ENCODE measurements around the gene LIN7A. TPM values are rescaled to one million over a fixed set of nuclear protein-coding genes. Genes with fewer than 3 reads are reported as not detected.

The LIN7A gene
- total and polyA plus RNA-seq, 2 of the 4 experiments (the other 2 are of a cell fraction), result 10.8 to 24.7 TPM

GRCh38 chr12:80777587-80777986 is 160.1 kb downstream of the LIN7A start:
- Histone ChIP-seq H3K4ac (ENCODE audit: low read depth, low read length) (peak overlapping the region; percentile 93), H3K14ac (replicated peaks; ENCODE audit: low read depth, low read length) (peak overlapping the region; percentile 87), H3K36me3 (ENCODE audit: control insufficient read depth, insufficient read depth, low read length) (no peaks in the 10 kb centered on the region), H3K9me3 (ENCODE audit: control insufficient read depth, insufficient read depth, low read length) (peaks cover 4% of the 10 kb centered on the region), H3K18ac (ENCODE audit: low read depth, low read length) (peak overlapping the region; percentile 97), H3K27ac (ENCODE audit: insufficient read depth, low read length) (peak overlapping the region; percentile 98), H4K91ac (ENCODE audit: insufficient read depth, low read depth, low read length) (peak overlapping the region; percentile 94), H4K8ac (ENCODE audit: low read depth in 2 of 2, low read length in 2 of 2) (peak overlapping the region; percentile 88 to 94), H3K27me3 (ENCODE audit: control insufficient read depth, insufficient read depth, low read length) (no peaks in the 10 kb centered on the region), H2BK15ac (ENCODE audit: low read depth, low read length) (peak overlapping the region; percentile 91), H2BK20ac (ENCODE audit: low read depth, low read length) (peak overlapping the region; percentile 100), H3K56ac (ENCODE audit: extremely low read depth, insufficient read depth, low read length) (peak overlapping the region; percentile 91; the same call in 1 of the 2 replicates), H2AK9ac (replicated peaks; ENCODE audit: low read depth, low read length, poor library complexity) (peak overlapping the region; percentile 29), H2BK120ac (ENCODE audit: low read depth, low read length) (peak overlapping the region; percentile 97), H4K20me1 (ENCODE audit: insufficient read depth, low read length) (no peaks in the 10 kb centered on the region), H2AK5ac (ENCODE audit: low read depth, low read length) (peak overlapping the region; percentile 96), H3K23ac (ENCODE audit: low read depth, low read length) (peak overlapping the region; percentile 96), H3K9ac (ENCODE audit: low read depth, low read length) (no peak overlapping the region), H3K4me1 (ENCODE audit: control insufficient read depth, insufficient read depth, low read length) (peaks cover 2% of the 10 kb centered on the region), H4K5ac (ENCODE audit: low read depth, low read length) (peak overlapping the region; percentile 100), H2BK5ac (ENCODE audit: low read depth, low read length, poor library complexity, severe bottlenecking) (peak overlapping the region; percentile 91), H3K9me1 (ENCODE audit: insufficient read depth, low read length) (peaks cover 3% of the 10 kb centered on the region; the same call in 1 of the 2 replicates), H2AFZ (replicated peaks; ENCODE audit: low read length, poor library complexity) (no peak overlapping the region), H3K4me2 (ENCODE audit: low read depth, low read length) (no peak overlapping the region), H3K4me3 (ENCODE audit: insufficient read depth, low read depth, low read length) (no peak overlapping the region), H3K79me1 (ENCODE audit: low read depth in 1 of 2, low read length in 2 of 2) (no peaks in the 10 kb centered on the region)
- ATAC-seq (ENCODE audit: low read depth) (no peak; the same call in 1 of the 2 replicates), DNase-seq (no peak)
- intact Hi-C loops (cut with micrococcal nuclease) (no loop called here), dilution Hi-C loops (cut with HindIII; ENCODE audit: low sequenced_read_pairs, unreplicated experiment) (no loop called here), in situ Hi-C loops (cut with MboI; ENCODE audit: low sequenced_read_pairs) (loop anchor here (25.0 kb wide), 1 partner anchor 1365 kb away; no protein-coding TSS in a partner anchor)
- BruUV-seq (replicated peaks), result no TSS peak
- no CpG with 5 or more reads among the region's 4 CpGs for WGBS, 2 experiments (ENCODE audit: extremely low coverage in 2 of 2, insufficient read length in 1 of 2)
- ChIA-PET POLR2A (ENCODE audit: unreplicated experiment) (no interaction called here), CTCF (no interaction called here)
- TF ChIP-seq MAZ (IDR thresholded peaks at IDR 0.05; ENCODE audit: borderline replicate concordance, low read depth, low read length) (no peak), CTCF (conservative IDR thresholded peaks at IDR 0.05; ENCODE audit: low read depth, low read length) (no peak), RAD21 (IDR thresholded peaks at IDR 0.05; ENCODE audit: low read length) (no peak), RCOR1 (IDR thresholded peaks at IDR 0.05; ENCODE audit: insufficient replicate concordance, low read length) (no peak), CHD1 (IDR thresholded peaks at IDR 0.05; ENCODE audit: low read depth, low read length) (no peak), FOS (IDR thresholded peaks at IDR 0.05; ENCODE audit: low read depth, low read length) (no peak), SMC3 (IDR thresholded peaks at IDR 0.05; ENCODE audit: low read depth, low read length) (no peak), CEBPB (IDR thresholded peaks at IDR 0.05; ENCODE audit: low read depth, low read length) (no peak), NFE2L2 (IDR thresholded peaks at IDR 0.05; ENCODE audit: low read depth, low read length) (no peak), MAFK (IDR thresholded peaks at IDR 0.05; ENCODE audit: low read depth, low read length) (no peak), POLR2A (IDR thresholded peaks at IDR 0.05; ENCODE audit: low read depth, low read length) (no peak)
- TF ChIP-seq, protein P1, sequence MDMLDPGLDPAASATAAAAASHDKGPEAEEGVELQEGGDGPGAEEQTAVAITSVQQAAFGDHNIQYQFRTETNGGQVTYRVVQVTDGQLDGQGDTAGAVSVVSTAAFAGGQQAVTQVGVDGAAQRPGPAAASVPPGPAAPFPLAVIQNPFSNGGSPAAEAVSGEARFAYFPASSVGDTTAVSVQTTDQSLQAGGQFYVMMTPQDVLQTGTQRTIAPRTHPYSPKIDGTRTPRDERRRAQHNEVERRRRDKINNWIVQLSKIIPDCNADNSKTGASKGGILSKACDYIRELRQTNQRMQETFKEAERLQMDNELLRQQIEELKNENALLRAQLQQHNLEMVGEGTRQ (IDR thresholded peaks at IDR 0.05; ENCODE audit: low read depth, low read length), result no peak
- TF ChIP-seq, protein P2, sequence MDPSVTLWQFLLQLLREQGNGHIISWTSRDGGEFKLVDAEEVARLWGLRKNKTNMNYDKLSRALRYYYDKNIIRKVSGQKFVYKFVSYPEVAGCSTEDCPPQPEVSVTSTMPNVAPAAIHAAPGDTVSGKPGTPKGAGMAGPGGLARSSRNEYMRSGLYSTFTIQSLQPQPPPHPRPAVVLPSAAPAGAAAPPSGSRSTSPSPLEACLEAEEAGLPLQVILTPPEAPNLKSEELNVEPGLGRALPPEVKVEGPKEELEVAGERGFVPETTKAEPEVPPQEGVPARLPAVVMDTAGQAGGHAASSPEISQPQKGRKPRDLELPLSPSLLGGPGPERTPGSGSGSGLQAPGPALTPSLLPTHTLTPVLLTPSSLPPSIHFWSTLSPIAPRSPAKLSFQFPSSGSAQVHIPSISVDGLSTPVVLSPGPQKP (IDR thresholded peaks at IDR 0.05; ENCODE audit: borderline replicate concordance, low read depth, low read length), result no peak

Measured in IMR-90 (cell line).